Measurements from ENCODE around the gene SLC25A41.

DNA sequence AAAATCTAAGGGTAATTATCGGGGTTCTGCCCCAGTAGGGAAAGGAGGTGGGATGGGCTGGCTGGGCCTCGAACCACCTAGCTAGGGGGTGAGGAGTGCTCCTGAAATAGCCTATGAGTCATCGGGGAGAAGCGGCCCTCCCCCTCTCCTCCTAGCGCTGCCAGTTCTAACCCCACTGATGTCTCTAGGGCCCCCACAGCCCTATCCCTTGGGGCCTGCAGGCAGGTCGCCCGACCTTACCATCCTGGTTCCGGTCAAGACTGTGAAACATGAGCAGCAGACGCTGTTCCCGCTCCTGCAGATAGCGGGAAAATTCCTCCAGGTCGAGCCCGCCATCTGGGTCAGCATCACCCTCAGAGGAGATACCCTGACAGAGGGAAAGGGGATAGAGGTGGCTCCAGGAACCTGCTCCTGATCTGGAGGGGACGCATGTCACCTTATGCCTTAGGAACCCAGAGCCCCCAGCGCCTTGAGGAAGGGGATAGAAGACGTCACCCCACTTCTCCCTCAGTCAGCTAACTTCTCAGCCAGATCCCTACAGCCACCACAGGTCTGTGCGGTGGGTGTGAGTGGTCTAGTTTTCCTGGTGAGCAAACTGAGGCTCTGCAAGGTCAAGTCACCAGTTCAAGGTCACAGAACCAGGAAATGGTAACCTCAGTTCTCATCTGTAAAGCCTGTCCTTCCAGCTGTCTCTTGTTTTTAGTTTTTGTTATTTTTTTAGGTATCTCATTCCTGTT is 24.6 kb upstream of the SLC25A41 start:
- TF ChIP-seq, protein P1, sequence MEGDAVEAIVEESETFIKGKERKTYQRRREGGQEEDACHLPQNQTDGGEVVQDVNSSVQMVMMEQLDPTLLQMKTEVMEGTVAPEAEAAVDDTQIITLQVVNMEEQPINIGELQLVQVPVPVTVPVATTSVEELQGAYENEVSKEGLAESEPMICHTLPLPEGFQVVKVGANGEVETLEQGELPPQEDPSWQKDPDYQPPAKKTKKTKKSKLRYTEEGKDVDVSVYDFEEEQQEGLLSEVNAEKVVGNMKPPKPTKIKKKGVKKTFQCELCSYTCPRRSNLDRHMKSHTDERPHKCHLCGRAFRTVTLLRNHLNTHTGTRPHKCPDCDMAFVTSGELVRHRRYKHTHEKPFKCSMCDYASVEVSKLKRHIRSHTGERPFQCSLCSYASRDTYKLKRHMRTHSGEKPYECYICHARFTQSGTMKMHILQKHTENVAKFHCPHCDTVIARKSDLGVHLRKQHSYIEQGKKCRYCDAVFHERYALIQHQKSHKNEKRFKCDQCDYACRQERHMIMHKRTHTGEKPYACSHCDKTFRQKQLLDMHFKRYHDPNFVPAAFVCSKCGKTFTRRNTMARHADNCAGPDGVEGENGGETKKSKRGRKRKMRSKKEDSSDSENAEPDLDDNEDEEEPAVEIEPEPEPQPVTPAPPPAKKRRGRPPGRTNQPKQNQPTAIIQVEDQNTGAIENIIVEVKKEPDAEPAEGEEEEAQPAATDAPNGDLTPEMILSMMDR (IDR thresholded peaks at IDR 0.05; ENCODE audit: poor library complexity), result no peak
- no peak for TF ChIP-seq EZH2phosphoT487 (IDR thresholded peaks at IDR 0.05; ENCODE audit: low read depth, severe bottlenecking, unreplicated experiment)
